Liver (tissue), 2 donors: ENCODE measurements around the gene BCL2L14.

Source experiments
- CTCF ChIP-seq: fragments of 150-350 bp; IDR thresholded peaks from 2 replicates; pipeline ENCODE4 v1.5.1; 2017; ENCODE audit warnings: improper control_type of control experiment, low read depth, low read length; ENCODE audit not compliant: missing input control
- MAX ChIP-seq: IDR thresholded peaks from 2 replicates; pipeline ENCODE4 v1.6.1; 2016; ENCODE audit warnings: antibody characterized with exemption
- REST ChIP-seq: IDR thresholded peaks from 2 replicates; pipeline ENCODE4 v1.6.1; 2016; ENCODE audit warnings: antibody characterized with exemption, mild to moderate bottlenecking
- TF ChIP-seq, protein P1 (sequence below): IDR thresholded peaks from 2 replicates; pipeline ENCODE4 v1.6.1; 2016; ENCODE audit warnings: antibody characterized with exemption
- donor health status: healthy.

DNA sequence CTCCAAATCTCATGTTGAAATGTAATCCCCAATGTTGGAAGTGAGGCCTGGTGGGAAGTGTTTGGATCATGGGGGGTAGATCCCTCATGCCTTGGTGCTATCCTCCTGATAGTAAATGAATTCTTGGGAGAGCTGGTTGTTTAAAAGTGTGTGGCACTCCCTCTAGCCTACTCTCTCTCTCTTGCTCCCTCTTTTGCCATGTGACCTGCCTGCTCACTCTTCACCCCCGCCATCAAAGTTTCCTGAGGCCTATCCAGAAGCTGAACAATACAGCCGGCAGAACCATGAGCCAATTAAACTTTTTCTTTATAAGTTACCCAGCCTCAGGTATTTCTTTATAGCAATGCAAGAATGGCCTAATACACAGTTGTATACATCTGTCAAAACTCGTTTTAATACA is 62.5 kb downstream of the BCL2L14 start:
- TF ChIP-seq CTCF, result no peak
- TF ChIP-seq, protein P1, sequence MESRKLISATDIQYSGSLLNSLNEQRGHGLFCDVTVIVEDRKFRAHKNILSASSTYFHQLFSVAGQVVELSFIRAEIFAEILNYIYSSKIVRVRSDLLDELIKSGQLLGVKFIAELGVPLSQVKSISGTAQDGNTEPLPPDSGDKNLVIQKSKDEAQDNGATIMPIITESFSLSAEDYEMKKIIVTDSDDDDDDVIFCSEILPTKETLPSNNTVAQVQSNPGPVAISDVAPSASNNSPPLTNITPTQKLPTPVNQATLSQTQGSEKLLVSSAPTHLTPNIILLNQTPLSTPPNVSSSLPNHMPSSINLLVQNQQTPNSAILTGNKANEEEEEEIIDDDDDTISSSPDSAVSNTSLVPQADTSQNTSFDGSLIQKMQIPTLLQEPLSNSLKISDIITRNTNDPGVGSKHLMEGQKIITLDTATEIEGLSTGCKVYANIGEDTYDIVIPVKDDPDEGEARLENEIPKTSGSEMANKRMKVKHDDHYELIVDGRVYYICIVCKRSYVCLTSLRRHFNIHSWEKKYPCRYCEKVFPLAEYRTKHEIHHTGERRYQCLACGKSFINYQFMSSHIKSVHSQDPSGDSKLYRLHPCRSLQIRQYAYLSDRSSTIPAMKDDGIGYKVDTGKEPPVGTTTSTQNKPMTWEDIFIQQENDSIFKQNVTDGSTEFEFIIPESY, result no peak
- TF ChIP-seq MAX, result no peak
- no peak for TF ChIP-seq REST
